Stimulated activated memory B cell treated with anti-CD40 and anti-IgM and Interleukin-4, amounts not matched to agents 10 μg/mL and 1 μg/mL and 100 μg/mL, for 72 hours (primary cell): ENCODE results near the gene TELO2.
A peak's percentile ranks its signal among the peaks of the same experiment; 100 is the strongest.

ENCODE experiments used
- ATAC-seq: fragments of 150-1000 bp; cut with Tn5 transposase; 2 replicates; pipeline ENCODE4 v1.10.0; 2021
- H3K27ac Mint-ChIP-seq: one replicate; pipeline ENCODE4 v1.8.0; 2022; ENCODE audit warnings: mild to moderate bottlenecking, mixed read lengths
- H3K27me3 Mint-ChIP-seq: one replicate; pipeline ENCODE4 v1.8.0; 2022; ENCODE audit warnings: mixed read lengths
- H3K36me3 Mint-ChIP-seq: one replicate; pipeline ENCODE4 v1.8.0; 2022; ENCODE audit warnings: mixed read lengths
- H3K4me1 Mint-ChIP-seq: one replicate; pipeline ENCODE4 v1.8.0; 2022; ENCODE audit warnings: mixed read lengths
- H3K4me3 Mint-ChIP-seq: one replicate; pipeline ENCODE4 v1.8.0; 2022; ENCODE audit warnings: mild to moderate bottlenecking, moderate library complexity, mixed read lengths
- H3K9me3 Mint-ChIP-seq: one replicate; pipeline ENCODE4 v1.8.0; 2022; ENCODE audit warnings: mixed read lengths

The TELO2 gene

GRCh38 chr16:1453316-1453715 is 39.8 kb upstream of the TELO2 start:
- Mint-ChIP-seq H3K4me3 (no peak overlapping the region), H3K4me1 (peaks cover 6% of the 10 kb centered on the region), H3K27me3 (no peaks in the 10 kb centered on the region), H3K27ac (no peak overlapping the region), H3K9me3 (no peaks in the 10 kb centered on the region), H3K36me3 (peaks cover 39% of the 10 kb centered on the region)
- no peak for ATAC-seq

- Mint-ChIP-seq H3K4me3 (no peak overlapping the region), H3K4me1 (peaks cover 17% of the 10 kb centered on the region), H3K27ac (no peak overlapping the region), H3K9me3 (no peaks in the 10 kb centered on the region), H3K27me3 (no peaks in the 10 kb centered on the region), H3K36me3 (peaks cover 43% of the 10 kb centered on the region)
- ATAC-seq: no peak
These were observed 38.6 kb upstream of the TELO2 start for GRCh38 chr16:1454561-1454960.

- Mint-ChIP-seq H3K27me3 (no peaks in the 10 kb centered on the region), H3K36me3 (peaks cover 43% of the 10 kb centered on the region), H3K4me3 (no peak overlapping the region), H3K4me1 (peaks cover 25% of the 10 kb centered on the region), H3K27ac (no peak overlapping the region), H3K9me3 (no peaks in the 10 kb centered on the region)
- no peak for ATAC-seq
These were observed 37.7 kb upstream of the TELO2 start for GRCh38 chr16:1455190-1456171.

- H3K9me3 Mint-ChIP-seq: no peaks in the 10 kb centered on the region
- peaks cover 25% of the 10 kb centered on the region for H3K4me1 Mint-ChIP-seq
- ATAC-seq: no peak
- no peaks in the 10 kb centered on the region for H3K27me3 Mint-ChIP-seq
- no peak overlapping the region for H3K4me3 Mint-ChIP-seq
- H3K27ac Mint-ChIP-seq: no peak overlapping the region
- peaks cover 44% of the 10 kb centered on the region for H3K36me3 Mint-ChIP-seq
These were observed 36.2 kb upstream of the TELO2 start for GRCh38 chr16:1456951-1457350.

- no peak for ATAC-seq
- Mint-ChIP-seq H3K27ac (peak overlapping the region; percentile 98), H3K9me3 (no peaks in the 10 kb centered on the region), H3K4me3 (peak overlapping the region; percentile 10), H3K27me3 (no peaks in the 10 kb centered on the region), H3K4me1 (peaks cover 25% of the 10 kb centered on the region), H3K36me3 (peaks cover 49% of the 10 kb centered on the region)
These were observed 35.5 kb upstream of the TELO2 start for GRCh38 chr16:1457489-1458245.

- Mint-ChIP-seq H3K27ac (peak overlapping the region; percentile 98), H3K9me3 (no peaks in the 10 kb centered on the region), H3K36me3 (peaks cover 52% of the 10 kb centered on the region), H3K27me3 (no peaks in the 10 kb centered on the region), H3K4me1 (peaks cover 25% of the 10 kb centered on the region), H3K4me3 (peak overlapping the region; percentile 47)
- peak; percentile 78 for ATAC-seq
These were observed 34.7 kb upstream of the TELO2 start for GRCh38 chr16:1458336-1458976.

- H3K4me3 Mint-ChIP-seq: peak overlapping the region; percentile 47
- peak; percentile 92 for ATAC-seq
- H3K4me1 Mint-ChIP-seq: peaks cover 25% of the 10 kb centered on the region
These were observed 34.2 kb upstream of the TELO2 start for GRCh38 chr16:1458977-1459341.

GRCh38 chr16:1459967-1460366 is 33.2 kb upstream of the TELO2 start:
- Mint-ChIP-seq H3K9me3 (no peaks in the 10 kb centered on the region), H3K4me3 (no peak overlapping the region), H3K27me3 (no peaks in the 10 kb centered on the region), H3K27ac (peak overlapping the region; percentile 98), H3K4me1 (peaks cover 25% of the 10 kb centered on the region), H3K36me3 (peaks cover 44% of the 10 kb centered on the region)
- ATAC-seq: no peak

More at GRCh38 chr16:1458977-1459341, 34.2 kb upstream of the TELO2 start:
- H3K27ac Mint-ChIP-seq: peak overlapping the region; percentile 98
- no peaks in the 10 kb centered on the region for H3K9me3 Mint-ChIP-seq
- peaks cover 47% of the 10 kb centered on the region for H3K36me3 Mint-ChIP-seq
- no peaks in the 10 kb centered on the region for H3K27me3 Mint-ChIP-seq

GRCh38 chr16:1460602-1461138 is 32.5 kb upstream of the TELO2 start:
- Mint-ChIP-seq H3K27me3 (no peaks in the 10 kb centered on the region), H3K9me3 (no peaks in the 10 kb centered on the region), H3K4me1 (peaks cover 25% of the 10 kb centered on the region), H3K36me3 (peaks cover 44% of the 10 kb centered on the region), H3K27ac (peak overlapping the region; percentile 44), H3K4me3 (no peak overlapping the region)
- ATAC-seq: no peak

- H3K4me1 Mint-ChIP-seq: peaks cover 25% of the 10 kb centered on the region
- H3K27ac Mint-ChIP-seq: peak overlapping the region; percentile 44
- peaks cover 44% of the 10 kb centered on the region for H3K36me3 Mint-ChIP-seq
- H3K4me3 Mint-ChIP-seq: no peak overlapping the region
- no peaks in the 10 kb centered on the region for H3K27me3 Mint-ChIP-seq
- no peaks in the 10 kb centered on the region for H3K9me3 Mint-ChIP-seq
- no peak for ATAC-seq
These were observed 32.0 kb upstream of the TELO2 start for GRCh38 chr16:1461146-1461545.

GRCh38 chr16:1464196-1464893 is 28.8 kb upstream of the TELO2 start:
- Mint-ChIP-seq H3K27me3 (no peaks in the 10 kb centered on the region), H3K4me3 (no peak overlapping the region), H3K4me1 (peaks cover 22% of the 10 kb centered on the region), H3K9me3 (no peaks in the 10 kb centered on the region), H3K36me3 (peaks cover 34% of the 10 kb centered on the region), H3K27ac (no peak overlapping the region)
- no peak for ATAC-seq

GRCh38 chr16:1464894-1465566 is 28.1 kb upstream of the TELO2 start:
- H3K4me3 Mint-ChIP-seq: no peak overlapping the region
- no peaks in the 10 kb centered on the region for H3K9me3 Mint-ChIP-seq
- peaks cover 22% of the 10 kb centered on the region for H3K4me1 Mint-ChIP-seq
- H3K27ac Mint-ChIP-seq: no peak overlapping the region
- peaks cover 29% of the 10 kb centered on the region for H3K36me3 Mint-ChIP-seq
- H3K27me3 Mint-ChIP-seq: no peaks in the 10 kb centered on the region
- no peak for ATAC-seq

GRCh38 chr16:1465567-1465915 is 27.6 kb upstream of the TELO2 start:
- Mint-ChIP-seq H3K27ac (no peak overlapping the region), H3K36me3 (peaks cover 27% of the 10 kb centered on the region), H3K9me3 (no peaks in the 10 kb centered on the region), H3K4me3 (no peak overlapping the region), H3K4me1 (peaks cover 25% of the 10 kb centered on the region), H3K27me3 (no peaks in the 10 kb centered on the region)
- ATAC-seq: no peak

- H3K27ac Mint-ChIP-seq: no peak overlapping the region
- no peak overlapping the region for H3K4me3 Mint-ChIP-seq
- peaks cover 24% of the 10 kb centered on the region for H3K36me3 Mint-ChIP-seq
- no peak for ATAC-seq
- H3K27me3 Mint-ChIP-seq: no peaks in the 10 kb centered on the region
- no peaks in the 10 kb centered on the region for H3K9me3 Mint-ChIP-seq
- peaks cover 30% of the 10 kb centered on the region for H3K4me1 Mint-ChIP-seq
These were observed 27.1 kb upstream of the TELO2 start for GRCh38 chr16:1466054-1466453.
